Endothelial cell of umbilical vein (primary cell): ENCODE measurements around the gene PRKCI.

ENCODE experiments used
- CTCF ChIP-seq, 2 donors: IDR thresholded peaks; 1 replicate in 1 of 2; 2 replicates in 1 of 2; pipeline ENCODE4 v1.5.1; 2011; ENCODE audit warnings: low read length in 2 of 2, mild to moderate bottlenecking in 2 of 2, moderate library complexity in 2 of 2, control low read depth in 1 of 2, inconsistent platforms in 1 of 2, low read depth in 1 of 2; ENCODE audit not compliant: insufficient read depth in 1 of 2; ENCODE audit errors: extremely low read depth in 1 of 2
- EZH2 ChIP-seq: IDR thresholded peaks from 2 replicates; pipeline ENCODE4 v1.6.1; 2012; ENCODE audit warnings: borderline replicate concordance, low read depth, mild to moderate bottlenecking, moderate library complexity, low read length, inconsistent platforms; ENCODE audit not compliant: severe bottlenecking
- FOS ChIP-seq: IDR thresholded peaks from 2 replicates; pipeline ENCODE4 v1.6.1; 2011; ENCODE audit warnings: mild to moderate bottlenecking, low read length, moderate library complexity, borderline replicate concordance; ENCODE audit not compliant: insufficient read depth
- JUN ChIP-seq: IDR thresholded peaks from 2 replicates; pipeline ENCODE4 v1.6.1; 2011; ENCODE audit warnings: borderline replicate concordance, low read depth; ENCODE audit not compliant: insufficient read length, insufficient read depth
- MYC ChIP-seq: IDR thresholded peaks from one replicate; pipeline ENCODE4 v1.6.1; 2011; ENCODE audit warnings: mild to moderate bottlenecking, low read depth, low read length
- POLR2A ChIP-seq: IDR thresholded peaks from 2 replicates; pipeline ENCODE4 v1.6.1; 2012; ENCODE audit warnings: low read depth, mild to moderate bottlenecking, control low read depth, low read length
- POLR2AphosphoS5 ChIP-seq: IDR thresholded peaks from 2 replicates; pipeline ENCODE4 v1.6.1; 2012; ENCODE audit warnings: low read depth, mild to moderate bottlenecking, control low read depth, low read length, moderate library complexity; ENCODE audit not compliant: insufficient read depth
- TF ChIP-seq, protein P1 (sequence below): IDR thresholded peaks from 2 replicates; pipeline ENCODE4 v1.6.1; 2011; ENCODE audit not compliant: insufficient read depth, insufficient read length

DNA sequence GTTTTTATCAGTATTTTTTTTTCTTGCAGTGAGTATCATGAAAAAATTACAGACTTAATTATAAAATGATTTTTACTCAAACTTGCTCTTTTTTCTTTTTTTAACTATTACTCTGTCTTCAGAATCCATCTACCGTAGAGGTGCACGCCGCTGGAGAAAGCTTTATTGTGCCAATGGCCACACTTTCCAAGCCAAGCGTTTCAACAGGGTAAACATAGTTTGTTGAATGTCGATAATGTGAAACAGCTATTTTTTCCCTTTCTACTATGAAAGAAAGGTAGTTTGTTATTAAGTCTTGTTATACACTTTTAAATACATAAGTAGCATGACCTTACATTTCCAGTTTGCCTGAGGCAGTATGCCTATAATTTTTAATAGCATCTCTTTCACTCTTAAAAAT, 45.6 kb downstream of the PRKCI start:
- TF ChIP-seq CTCF (IDR thresholded peaks at IDR 0.05; ENCODE audit: extremely low read depth in 1 of 2, insufficient read depth in 1 of 2, low read depth in 1 of 2, low read length in 2 of 2) (no peak), POLR2A (no peak), EZH2 (no peak), MYC (no peak), FOS (no peak), POLR2AphosphoS5 (no peak), JUN (no peak)
- TF ChIP-seq, protein P1, sequence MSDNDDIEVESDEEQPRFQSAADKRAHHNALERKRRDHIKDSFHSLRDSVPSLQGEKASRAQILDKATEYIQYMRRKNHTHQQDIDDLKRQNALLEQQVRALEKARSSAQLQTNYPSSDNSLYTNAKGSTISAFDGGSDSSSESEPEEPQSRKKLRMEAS = no peak
